Ishikawa (cell line): Measurements from ENCODE around the gene FPGT.

Experiments used
- CEBPB ChIP-seq: IDR thresholded peaks from 2 replicates; pipeline ENCODE4 v1.6.1; 2012
- CREB1 ChIP-seq: IDR thresholded peaks from 2 replicates; pipeline ENCODE4 v1.6.1; 2012; ENCODE audit warnings: low read depth
- EGR1 ChIP-seq: IDR thresholded peaks from 2 replicates; pipeline ENCODE4 v1.6.1; 2012
- EP300 ChIP-seq: IDR thresholded peaks from 2 replicates; pipeline ENCODE4 v1.6.1; 2012; ENCODE audit warnings: borderline replicate concordance
- FOXM1 ChIP-seq: IDR thresholded peaks from 2 replicates; pipeline ENCODE4 v1.6.1; 2012; ENCODE audit warnings: low read depth, borderline replicate concordance
- NFIC ChIP-seq: IDR thresholded peaks from 2 replicates; pipeline ENCODE4 v1.6.1; 2012
- RAD21 ChIP-seq: IDR thresholded peaks from 2 replicates; pipeline ENCODE4 v1.6.1; 2012; ENCODE audit warnings: low read depth
- TAF1 ChIP-seq: IDR thresholded peaks from 2 replicates; pipeline ENCODE4 v1.6.1; 2012; ENCODE audit warnings: low read depth, mild to moderate bottlenecking
- TCF12 ChIP-seq: IDR thresholded peaks from 2 replicates; pipeline ENCODE4 v1.6.1; 2012; ENCODE audit warnings: low read depth
- TEAD4 ChIP-seq: IDR thresholded peaks from 2 replicates; pipeline ENCODE4 v1.6.1; 2012
- YY1 ChIP-seq: IDR thresholded peaks from 2 replicates; pipeline ENCODE4 v1.6.1; 2012; ENCODE audit warnings: low read depth
- ZBTB7A ChIP-seq: IDR thresholded peaks from 2 replicates; pipeline ENCODE4 v1.6.1; 2012; ENCODE audit warnings: low read depth
- TF ChIP-seq, protein P1 (sequence below): IDR thresholded peaks from 2 replicates; pipeline ENCODE4 v1.6.1; 2012; ENCODE audit warnings: low read depth, mild to moderate bottlenecking
- TF ChIP-seq, protein P2 (sequence below): IDR thresholded peaks from 2 replicates; pipeline ENCODE4 v1.6.1; 2012
- TF ChIP-seq, protein P3 (sequence below): IDR thresholded peaks from 2 replicates; pipeline ENCODE4 v1.6.1; 2012

Gene FPGT

DNA sequence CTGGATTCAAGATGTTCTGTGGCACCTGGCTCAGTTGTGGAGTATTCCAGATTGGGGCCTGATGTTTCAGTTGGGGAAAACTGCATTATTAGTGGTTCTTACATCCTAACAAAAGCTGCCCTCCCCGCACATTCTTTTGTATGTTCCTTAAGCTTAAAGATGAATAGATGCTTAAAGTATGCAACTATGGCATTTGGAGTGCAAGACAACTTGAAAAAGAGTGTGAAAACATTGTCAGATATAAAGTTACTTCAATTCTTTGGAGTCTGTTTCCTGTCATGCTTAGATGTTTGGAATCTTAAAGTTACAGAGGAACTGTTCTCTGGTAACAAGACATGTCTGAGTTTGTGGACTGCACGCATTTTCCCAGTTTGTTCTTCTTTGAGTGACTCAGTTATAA, 7.2 kb downstream of the FPGT start:
- TF ChIP-seq NFIC = no peak
- TF ChIP-seq, protein P1, sequence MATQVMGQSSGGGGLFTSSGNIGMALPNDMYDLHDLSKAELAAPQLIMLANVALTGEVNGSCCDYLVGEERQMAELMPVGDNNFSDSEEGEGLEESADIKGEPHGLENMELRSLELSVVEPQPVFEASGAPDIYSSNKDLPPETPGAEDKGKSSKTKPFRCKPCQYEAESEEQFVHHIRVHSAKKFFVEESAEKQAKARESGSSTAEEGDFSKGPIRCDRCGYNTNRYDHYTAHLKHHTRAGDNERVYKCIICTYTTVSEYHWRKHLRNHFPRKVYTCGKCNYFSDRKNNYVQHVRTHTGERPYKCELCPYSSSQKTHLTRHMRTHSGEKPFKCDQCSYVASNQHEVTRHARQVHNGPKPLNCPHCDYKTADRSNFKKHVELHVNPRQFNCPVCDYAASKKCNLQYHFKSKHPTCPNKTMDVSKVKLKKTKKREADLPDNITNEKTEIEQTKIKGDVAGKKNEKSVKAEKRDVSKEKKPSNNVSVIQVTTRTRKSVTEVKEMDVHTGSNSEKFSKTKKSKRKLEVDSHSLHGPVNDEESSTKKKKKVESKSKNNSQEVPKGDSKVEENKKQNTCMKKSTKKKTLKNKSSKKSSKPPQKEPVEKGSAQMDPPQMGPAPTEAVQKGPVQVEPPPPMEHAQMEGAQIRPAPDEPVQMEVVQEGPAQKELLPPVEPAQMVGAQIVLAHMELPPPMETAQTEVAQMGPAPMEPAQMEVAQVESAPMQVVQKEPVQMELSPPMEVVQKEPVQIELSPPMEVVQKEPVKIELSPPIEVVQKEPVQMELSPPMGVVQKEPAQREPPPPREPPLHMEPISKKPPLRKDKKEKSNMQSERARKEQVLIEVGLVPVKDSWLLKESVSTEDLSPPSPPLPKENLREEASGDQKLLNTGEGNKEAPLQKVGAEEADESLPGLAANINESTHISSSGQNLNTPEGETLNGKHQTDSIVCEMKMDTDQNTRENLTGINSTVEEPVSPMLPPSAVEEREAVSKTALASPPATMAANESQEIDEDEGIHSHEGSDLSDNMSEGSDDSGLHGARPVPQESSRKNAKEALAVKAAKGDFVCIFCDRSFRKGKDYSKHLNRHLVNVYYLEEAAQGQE = no peak
- TF ChIP-seq FOXM1 = no peak
- no peak for TF ChIP-seq CEBPB
- TF ChIP-seq EP300 = no peak
- TF ChIP-seq, protein P2, sequence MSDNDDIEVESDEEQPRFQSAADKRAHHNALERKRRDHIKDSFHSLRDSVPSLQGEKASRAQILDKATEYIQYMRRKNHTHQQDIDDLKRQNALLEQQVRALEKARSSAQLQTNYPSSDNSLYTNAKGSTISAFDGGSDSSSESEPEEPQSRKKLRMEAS = no peak

DNA sequence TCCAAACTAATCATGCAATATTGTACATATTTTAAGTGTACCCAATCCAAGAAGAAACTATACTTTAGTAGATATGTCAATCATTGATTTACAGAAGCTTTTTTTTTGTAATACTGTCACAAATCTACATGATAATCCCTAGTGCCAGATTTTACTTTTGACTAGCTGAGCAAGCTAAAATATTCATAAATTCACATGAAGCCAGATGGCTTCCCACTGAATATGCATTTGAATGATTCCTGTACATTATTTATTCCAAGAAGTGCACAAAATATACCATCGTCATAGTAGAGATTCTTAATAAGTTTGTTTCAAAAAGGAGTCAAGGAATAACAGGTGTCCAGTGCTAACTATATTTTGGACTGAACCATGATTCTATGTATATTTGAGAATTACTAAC, 17.2 kb downstream of the FPGT start:
- TF ChIP-seq TCF12 (no peak), FOXM1 (no peak)

DNA sequence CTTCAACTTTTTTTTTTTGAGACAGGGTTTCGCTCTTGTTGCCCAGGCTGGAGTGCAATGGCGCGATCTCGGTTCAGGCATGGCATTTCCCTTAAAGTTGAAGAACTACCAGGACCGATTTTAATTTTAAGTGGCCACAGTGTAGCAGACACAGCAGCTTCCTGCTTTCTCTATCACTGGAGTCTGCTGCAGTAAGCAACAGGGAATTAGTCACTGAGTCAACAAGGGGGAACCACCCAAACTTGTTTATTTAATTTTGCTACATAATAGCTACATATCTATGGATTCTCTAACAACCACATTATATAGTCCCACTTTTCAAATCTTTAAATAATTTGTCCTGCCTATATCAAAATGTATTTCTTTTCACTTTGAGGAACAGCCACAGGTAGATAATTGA, 24.7 kb downstream of the FPGT start:
- TF ChIP-seq TAF1 = no peak

DNA sequence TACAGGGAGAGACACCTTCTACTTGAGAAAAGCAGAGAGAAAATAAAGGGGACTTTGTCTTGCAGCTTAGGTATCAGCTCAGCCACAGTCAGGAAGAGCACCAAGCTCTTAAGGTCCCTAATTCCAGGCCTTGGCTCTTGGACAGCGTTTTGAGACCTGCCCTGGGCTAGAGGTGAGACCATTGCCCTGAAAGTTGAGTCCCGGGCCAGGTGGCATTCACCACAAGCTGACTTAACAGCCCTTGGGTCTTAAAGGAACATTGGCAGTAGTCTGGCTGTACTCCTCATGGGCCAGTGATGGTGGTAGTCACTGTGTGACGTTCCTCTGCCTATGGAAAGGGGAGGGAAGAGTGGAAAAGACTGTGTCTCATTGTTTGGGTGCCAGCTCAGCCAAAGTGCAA, 25.4 kb downstream of the FPGT start:
- TF ChIP-seq CREB1 = no peak
- no peak for TF ChIP-seq EGR1
- TF ChIP-seq, protein P1 = no peak
- TF ChIP-seq, protein P2 = no peak
- no peak for TF ChIP-seq TAF1
- TF ChIP-seq NFIC = no peak
- no peak for TF ChIP-seq YY1
- TF ChIP-seq RAD21 = no peak

DNA sequence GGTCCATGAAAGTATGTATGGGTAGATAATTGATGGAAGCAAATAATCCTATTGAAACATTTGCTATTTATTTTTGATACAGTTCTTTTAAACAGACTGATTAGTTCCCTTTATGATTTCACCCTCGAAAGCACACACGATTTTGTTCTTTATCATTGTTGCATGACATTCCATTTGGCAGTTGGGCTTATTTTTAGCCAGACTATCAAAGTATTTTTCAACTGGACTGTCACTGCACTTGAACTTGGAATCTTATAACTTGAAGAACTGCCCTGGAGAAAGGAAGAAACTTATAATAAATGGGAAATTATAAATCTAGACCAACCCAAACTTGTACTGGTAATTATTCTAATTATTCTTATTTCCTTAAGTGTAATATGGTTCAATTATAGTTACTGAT, 37.1 kb downstream of the FPGT start, which contains the start of gene TNNI3K:
Gene TNNI3K (plus strand): TSS at position 235 of the 400 bp plus-strand sequence. CDS start 65 bp downstream, at position 300.
- TF ChIP-seq, protein P3, sequence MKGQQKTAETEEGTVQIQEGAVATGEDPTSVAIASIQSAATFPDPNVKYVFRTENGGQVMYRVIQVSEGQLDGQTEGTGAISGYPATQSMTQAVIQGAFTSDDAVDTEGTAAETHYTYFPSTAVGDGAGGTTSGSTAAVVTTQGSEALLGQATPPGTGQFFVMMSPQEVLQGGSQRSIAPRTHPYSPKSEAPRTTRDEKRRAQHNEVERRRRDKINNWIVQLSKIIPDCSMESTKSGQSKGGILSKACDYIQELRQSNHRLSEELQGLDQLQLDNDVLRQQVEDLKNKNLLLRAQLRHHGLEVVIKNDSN = no peak
- TF ChIP-seq, protein P1 = no peak
- no peak for TF ChIP-seq NFIC
- no peak for TF ChIP-seq EGR1
- no peak for TF ChIP-seq TEAD4
- TF ChIP-seq CREB1 = no peak
- TF ChIP-seq YY1 = no peak
- TF ChIP-seq EP300 = no peak
- TF ChIP-seq, protein P2 = no peak
- TF ChIP-seq TCF12 = no peak
- no peak for TF ChIP-seq TAF1
- TF ChIP-seq ZBTB7A = no peak
- no peak for TF ChIP-seq CEBPB
- TF ChIP-seq FOXM1 = no peak
- TF ChIP-seq RAD21 = no peak

DNA sequence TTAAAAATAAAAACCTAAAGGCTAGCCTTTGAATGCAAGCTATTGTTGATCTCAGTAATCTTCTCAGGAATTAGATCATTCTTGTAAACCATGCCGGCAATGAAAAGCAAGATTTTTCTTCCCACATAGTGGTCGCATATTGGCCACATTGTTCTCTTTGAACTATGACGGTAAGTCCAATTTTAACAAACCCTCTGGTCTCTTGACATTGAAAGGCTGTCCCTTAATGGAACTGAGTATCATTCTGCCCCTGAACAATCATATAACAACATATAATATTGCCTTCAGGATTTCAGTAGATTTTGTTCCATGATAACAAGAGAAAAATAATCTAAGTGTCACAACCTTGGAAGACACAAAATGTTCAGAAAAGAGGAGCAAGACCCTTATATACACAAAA, 38.4 kb downstream of the FPGT start:
- TF ChIP-seq, protein P3 = no peak
- no peak for TF ChIP-seq TAF1
- no peak for TF ChIP-seq RAD21
- TF ChIP-seq TEAD4 = no peak
- TF ChIP-seq, protein P1 = no peak
- no peak for TF ChIP-seq CREB1
- no peak for TF ChIP-seq NFIC
- TF ChIP-seq YY1 = no peak
- TF ChIP-seq EGR1 = no peak
